Left ventricle myocardium inferior (tissue), 1 donor: Measurements from ENCODE around the gene MICAL3. TPM values are rescaled to one million over a fixed set of nuclear protein-coding genes. Genes with fewer than 3 reads are reported as not detected.

Source experiments
- DNase-seq: peaks from one replicate; pipeline ENCODE4 v3.0.0-alpha.2; 2020
- H3K27ac ChIP-seq: fragments of 200-600 bp; replicated peaks from 2 replicates; pipeline ENCODE4 v1.8.0; 2021
- H3K27me3 ChIP-seq: fragments of 200-600 bp; 2 replicates; pipeline ENCODE4 v1.8.0; 2021; ENCODE audit warnings: low read depth
- H3K36me3 ChIP-seq: fragments of 200-600 bp; 2 replicates; pipeline ENCODE4 v1.8.0; 2021
- H3K4me1 ChIP-seq: fragments of 200-600 bp; 2 replicates; pipeline ENCODE4 v1.8.0; 2021
- H3K4me3 ChIP-seq: fragments of 200-600 bp; 2 replicates; pipeline ENCODE4 v1.8.0; 2021; ENCODE audit warnings: mild to moderate bottlenecking, moderate library complexity
- H3K9me3 ChIP-seq: fragments of 200-600 bp; replicated peaks from 2 replicates; pipeline ENCODE4 v1.8.0; 2021
- intact Hi-C: fragments of 100-400 bp; cut with micrococcal nuclease; formaldehyde crosslinking; loops from one replicate; pipeline ENCODE4 v1.11.0; 2022
- total RNA-seq: library from RNA; stranded (reverse); fragmentation: NEBNext Ultra II Directional; extraction: Animal tissue kit (Norgen Biotek cat#: 25700); gene quantifications from one replicate; pipeline ENCODE4 v1.2.1, GENCODE V29; 2021
- TF ChIP-seq, protein P1 (sequence below): fragments of 200-600 bp; IDR thresholded peaks from 2 replicates; pipeline ENCODE4 v1.8.0; 2021; ENCODE audit warnings: antibody characterized with exemption, mild to moderate bottlenecking, borderline replicate concordance
- donor health status: DM: no; HTN: yes; CAD: no; lungs with severe emphysema.

The MICAL3 gene
- total RNA-seq, 1 donor from 2014 or later, result 92.5 TPM

- Histone ChIP-seq H3K27me3 (no peaks in the 10 kb centered on the region), H3K36me3 (peaks cover 80% of the 10 kb centered on the region), H3K27ac (peak overlapping the region; percentile 90), H3K9me3 (no peaks in the 10 kb centered on the region), H3K4me1 (peaks cover 39% of the 10 kb centered on the region), H3K4me3 (peak overlapping the region; percentile 25)
- intact Hi-C loops, result no loop called here
- no peak for DNase-seq
- TF ChIP-seq, protein P1, sequence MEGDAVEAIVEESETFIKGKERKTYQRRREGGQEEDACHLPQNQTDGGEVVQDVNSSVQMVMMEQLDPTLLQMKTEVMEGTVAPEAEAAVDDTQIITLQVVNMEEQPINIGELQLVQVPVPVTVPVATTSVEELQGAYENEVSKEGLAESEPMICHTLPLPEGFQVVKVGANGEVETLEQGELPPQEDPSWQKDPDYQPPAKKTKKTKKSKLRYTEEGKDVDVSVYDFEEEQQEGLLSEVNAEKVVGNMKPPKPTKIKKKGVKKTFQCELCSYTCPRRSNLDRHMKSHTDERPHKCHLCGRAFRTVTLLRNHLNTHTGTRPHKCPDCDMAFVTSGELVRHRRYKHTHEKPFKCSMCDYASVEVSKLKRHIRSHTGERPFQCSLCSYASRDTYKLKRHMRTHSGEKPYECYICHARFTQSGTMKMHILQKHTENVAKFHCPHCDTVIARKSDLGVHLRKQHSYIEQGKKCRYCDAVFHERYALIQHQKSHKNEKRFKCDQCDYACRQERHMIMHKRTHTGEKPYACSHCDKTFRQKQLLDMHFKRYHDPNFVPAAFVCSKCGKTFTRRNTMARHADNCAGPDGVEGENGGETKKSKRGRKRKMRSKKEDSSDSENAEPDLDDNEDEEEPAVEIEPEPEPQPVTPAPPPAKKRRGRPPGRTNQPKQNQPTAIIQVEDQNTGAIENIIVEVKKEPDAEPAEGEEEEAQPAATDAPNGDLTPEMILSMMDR, result no peak
These were observed 215.5 kb downstream of the MICAL3 start for GRCh38 chr22:17808693-17809403.

DNA sequence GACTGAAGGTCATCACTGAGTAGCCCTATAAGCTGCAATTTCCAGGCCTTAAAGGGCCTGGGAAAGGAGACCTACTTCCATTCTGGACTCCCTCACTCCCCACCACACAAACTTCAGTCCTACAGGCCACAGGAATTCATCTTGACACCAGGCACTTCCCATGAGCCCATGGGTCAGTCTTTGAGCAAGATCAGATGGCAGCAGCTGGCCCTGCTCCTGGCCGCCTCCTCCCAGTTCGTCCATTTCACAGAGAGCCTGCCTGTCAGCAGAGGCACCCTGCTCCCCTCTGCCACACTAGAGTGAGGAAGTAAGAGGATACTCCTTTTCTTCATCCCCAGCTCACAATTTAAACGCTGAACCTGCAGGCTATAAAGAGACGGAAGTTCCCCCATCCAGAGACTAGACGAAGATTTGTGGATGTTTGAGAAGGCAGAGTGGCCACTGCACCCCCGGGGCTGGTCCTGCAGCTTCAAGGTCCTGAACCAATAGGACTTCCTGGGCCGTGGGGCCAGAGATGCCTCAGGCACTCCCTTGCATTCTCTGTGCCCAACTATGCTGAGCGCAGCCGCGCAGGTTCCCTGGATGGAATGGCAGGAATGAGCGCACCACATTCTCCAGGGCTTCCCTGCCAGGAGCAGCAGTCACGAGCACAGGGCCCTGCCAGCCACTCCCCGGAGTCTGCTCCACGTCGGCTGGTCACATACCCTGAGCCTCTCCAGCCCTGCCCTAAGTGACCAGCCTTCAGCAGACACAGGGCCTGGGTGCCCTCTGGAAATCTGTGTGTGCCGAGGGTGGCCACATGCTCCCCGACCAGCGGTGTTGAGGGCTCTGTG, 216.6 kb downstream of the MICAL3 start:
- Histone ChIP-seq H3K4me3 (peak overlapping the region; percentile 25), H3K4me1 (peaks cover 45% of the 10 kb centered on the region), H3K27me3 (no peaks in the 10 kb centered on the region), H3K27ac (peak overlapping the region; percentile 90), H3K36me3 (peaks cover 81% of the 10 kb centered on the region), H3K9me3 (no peaks in the 10 kb centered on the region)
- intact Hi-C loops, result no loop called here
- peak; percentile 75 for DNase-seq
- TF ChIP-seq, protein P1, result no peak

- Histone ChIP-seq H3K27me3 (no peaks in the 10 kb centered on the region), H3K27ac (peak overlapping the region; percentile 90), H3K9me3 (no peaks in the 10 kb centered on the region), H3K4me1 (peaks cover 48% of the 10 kb centered on the region), H3K4me3 (no peak overlapping the region), H3K36me3 (peaks cover 76% of the 10 kb centered on the region)
- TF ChIP-seq, protein P1, result no peak
- no peak for DNase-seq
- intact Hi-C loops, result no loop called here
These were observed 217.3 kb downstream of the MICAL3 start for GRCh38 chr22:17807086-17807485.

GRCh38 chr22:17806437-17806836, 217.9 kb downstream of the MICAL3 start:
- peaks cover 72% of the 10 kb centered on the region for H3K36me3 ChIP-seq
- TF ChIP-seq, protein P1, result no peak
- intact Hi-C loops, result no loop called here

DNA sequence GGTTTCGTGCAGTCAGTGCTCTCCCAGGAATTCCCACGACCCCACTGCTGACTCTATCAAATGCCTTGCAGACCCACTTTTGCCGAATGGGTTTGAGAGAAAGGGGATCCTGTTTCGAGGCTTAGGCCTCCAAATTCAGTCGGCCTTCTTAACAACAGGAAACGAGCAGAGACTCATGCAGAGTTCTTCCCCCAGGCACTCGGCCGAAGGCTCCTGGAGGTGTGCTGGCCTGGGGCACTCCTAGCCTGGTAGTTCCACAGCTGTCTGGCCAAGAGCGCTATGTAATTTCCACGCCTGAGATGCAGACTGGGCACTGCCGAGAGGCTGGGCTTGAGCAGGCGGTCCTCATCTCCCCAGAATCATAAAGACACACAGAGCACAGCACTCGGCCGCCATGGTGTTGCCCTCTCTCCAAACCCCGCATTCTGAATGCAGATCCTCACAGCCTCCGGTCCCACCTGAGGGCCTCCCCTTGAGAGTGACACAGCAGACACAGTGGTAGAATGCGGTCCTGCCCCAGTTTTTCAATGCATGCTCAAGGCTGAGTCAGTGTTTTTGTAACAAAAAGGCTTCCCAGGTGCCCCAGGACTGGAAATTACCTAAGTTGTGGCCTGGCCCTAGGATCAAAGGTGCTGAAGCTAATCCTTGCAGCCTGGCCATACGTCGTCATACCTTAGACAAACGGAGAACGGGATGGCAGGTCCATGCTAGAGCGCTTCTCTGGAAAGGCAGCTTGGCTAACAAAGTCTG, 219.9 kb downstream of the MICAL3 start:
- DNase-seq, result no peak
- H3K27me3 ChIP-seq, result no peaks in the 10 kb centered on the region
- H3K27ac ChIP-seq, result no peak overlapping the region
- TF ChIP-seq, protein P1, result no peak
- H3K9me3 ChIP-seq, result no peaks in the 10 kb centered on the region
- peaks cover 63% of the 10 kb centered on the region for H3K36me3 ChIP-seq
- no peak overlapping the region for H3K4me3 ChIP-seq
- intact Hi-C loops, result no loop called here
- H3K4me1 ChIP-seq, result peaks cover 35% of the 10 kb centered on the region

More at GRCh38 chr22:17806437-17806836, 217.9 kb downstream of the MICAL3 start:
- no peak overlapping the region for H3K27ac ChIP-seq
- no peak for DNase-seq
- no peaks in the 10 kb centered on the region for H3K9me3 ChIP-seq
- H3K4me3 ChIP-seq, result no peak overlapping the region
- H3K4me1 ChIP-seq, result peaks cover 48% of the 10 kb centered on the region
- H3K27me3 ChIP-seq, result no peaks in the 10 kb centered on the region
